Type B pancreatic cell (in vitro differentiated cells): Measurements from ENCODE around the gene MCC. TPM values are rescaled to one million over a fixed set of nuclear protein-coding genes. Genes with fewer than 3 reads are reported as not detected.

ENCODE experiments used
- DNase-seq: peaks from one replicate; pipeline ENCODE4 v3.0.0; 2021; ENCODE audit warnings: mixed read lengths; ENCODE audit not compliant: unreplicated experiment; ENCODE audit errors: extremely low spot score
- H3K27ac Mint-ChIP-seq: 2 replicates; pipeline ENCODE4 v1.8.0; 2021; ENCODE audit warnings: mild to moderate bottlenecking, mixed read lengths
- H3K27me3 Mint-ChIP-seq: 2 replicates; pipeline ENCODE4 v1.8.0; 2021; ENCODE audit warnings: mixed read lengths
- H3K36me3 Mint-ChIP-seq: 2 replicates; pipeline ENCODE4 v1.8.0; 2021; ENCODE audit warnings: mixed read lengths
- H3K4me1 Mint-ChIP-seq: one replicate; pipeline ENCODE4 v1.8.0; 2021; ENCODE audit warnings: mixed read lengths; ENCODE audit not compliant: unreplicated experiment
- H3K4me3 Mint-ChIP-seq: 2 replicates; pipeline ENCODE4 v1.8.0; 2021; ENCODE audit warnings: mild to moderate bottlenecking, mixed read lengths
- H3K9me3 Mint-ChIP-seq: 2 replicates; pipeline ENCODE4 v1.8.0; 2021; ENCODE audit warnings: mixed read lengths
- CTCF ChIP-seq: fragments of 200-600 bp; sonication (generic); conservative IDR thresholded peaks from 2 replicates; pipeline ENCODE4 v1.5.0; 2021; ENCODE audit warnings: antibody characterized with exemption, mild to moderate bottlenecking
- total RNA-seq: library from RNA; stranded (reverse); gene quantifications from 2 replicates; pipeline ENCODE4 v1.2.1, GENCODE V29; 2021; ENCODE audit warnings: low replicate concordance

Gene MCC
- total RNA-seq, 1 donor from 2014 or later: 24.0 TPM

GRCh38 chr5:113450462-113450861, 37.8 kb downstream of the MCC start:
- Mint-ChIP-seq H3K9me3 (no peaks in the 10 kb centered on the region), H3K27ac (no peak overlapping the region), H3K36me3 (no peaks in the 10 kb centered on the region), H3K4me3 (no peak overlapping the region), H3K4me1 (no peaks in the 10 kb centered on the region), H3K27me3 (no peaks in the 10 kb centered on the region)
- no peak for DNase-seq
- TF ChIP-seq CTCF: no peak

- Mint-ChIP-seq H3K36me3 (no peaks in the 10 kb centered on the region), H3K4me1 (no peaks in the 10 kb centered on the region), H3K9me3 (peaks cover 15% of the 10 kb centered on the region), H3K4me3 (no peak overlapping the region), H3K27me3 (no peaks in the 10 kb centered on the region), H3K27ac (no peak overlapping the region)
- TF ChIP-seq CTCF: no peak
- no peak for DNase-seq
Observed at GRCh38 chr5:113448252-113448651, 40.0 kb downstream of the MCC start.

GRCh38 chr5:113447498-113448050, 40.7 kb downstream of the MCC start:
- DNase-seq: no peak
- Mint-ChIP-seq H3K9me3 (peaks cover 15% of the 10 kb centered on the region), H3K4me3 (no peak overlapping the region), H3K27me3 (no peaks in the 10 kb centered on the region), H3K4me1 (no peaks in the 10 kb centered on the region), H3K27ac (no peak overlapping the region), H3K36me3 (no peaks in the 10 kb centered on the region)
- peak; percentile 67 for TF ChIP-seq CTCF

- no peak for TF ChIP-seq CTCF
- Mint-ChIP-seq H3K27me3 (no peaks in the 10 kb centered on the region), H3K27ac (no peak overlapping the region), H3K4me3 (no peak overlapping the region), H3K4me1 (no peaks in the 10 kb centered on the region), H3K9me3 (peaks cover 15% of the 10 kb centered on the region), H3K36me3 (no peaks in the 10 kb centered on the region)
- no peak for DNase-seq
Observed at GRCh38 chr5:113446358-113446927, 41.8 kb downstream of the MCC start.

- no peaks in the 10 kb centered on the region for H3K9me3 Mint-ChIP-seq
- no peak for TF ChIP-seq CTCF
- DNase-seq: no peak
- H3K4me3 Mint-ChIP-seq: no peak overlapping the region
- H3K4me1 Mint-ChIP-seq: no peaks in the 10 kb centered on the region
- no peaks in the 10 kb centered on the region for H3K27me3 Mint-ChIP-seq
- no peak overlapping the region for H3K27ac Mint-ChIP-seq
- H3K36me3 Mint-ChIP-seq: no peaks in the 10 kb centered on the region
Observed at GRCh38 chr5:113437111-113437510, 51.1 kb downstream of the MCC start.
